Fibroblast of lung (primary cell): ENCODE results near the gene CTDP1. TPM values are rescaled to one million over a fixed set of nuclear protein-coding genes. Genes with fewer than 3 reads are reported as not detected.
A peak's percentile ranks its signal among the peaks of the same experiment; 100 is the strongest.

ENCODE experiments used
- DNase-seq, 2 donors: peaks; one replicate each; pipeline versions ENCODE4 v3.0.0 to v3.0.0-alpha.2; 2010; ENCODE audit warnings: low read depth in 2 of 2
- H2AFZ ChIP-seq: 2 replicates; pipeline ENCODE4 v1.5.1; 2012; ENCODE audit warnings: low read length, control low read depth, inconsistent platforms
- H3K27ac ChIP-seq: 2 replicates; pipeline ENCODE4 v1.5.1; 2011; ENCODE audit warnings: low read length, control low read depth; ENCODE audit not compliant: insufficient read depth
- H3K27me3 ChIP-seq: 2 replicates; pipeline ENCODE4 v1.5.1; 2011; ENCODE audit warnings: mild to moderate bottlenecking, low read length; ENCODE audit not compliant: control insufficient read depth, insufficient read depth
- H3K36me3 ChIP-seq: 2 replicates; pipeline ENCODE4 v1.5.1; 2011; ENCODE audit warnings: low read length; ENCODE audit not compliant: control insufficient read depth, insufficient read depth
- H3K4me1 ChIP-seq: 2 replicates; pipeline ENCODE4 v1.5.1; 2011; ENCODE audit warnings: low read length; ENCODE audit not compliant: control insufficient read depth, insufficient read depth; ENCODE audit errors: extremely low read depth
- H3K4me2 ChIP-seq: 2 replicates; pipeline ENCODE4 v1.5.1; 2011; ENCODE audit warnings: low read length, control low read depth; ENCODE audit not compliant: insufficient read depth; ENCODE audit errors: extremely low read depth
- H3K4me3 ChIP-seq, 4 experiments: fragments of 200-600 bp in 1 of 4; sonication (generic) in 1 of 4; replicated peaks in 1 of 4; 2 replicates each; pipeline ENCODE4 v1.5.1; 2011 to 2016; ENCODE audit warnings: low read length in 4 of 4, low read depth in 3 of 4, mild to moderate bottlenecking in 3 of 4, control low read depth in 2 of 4, inconsistent platforms in 1 of 4, mixed read lengths in 1 of 4; ENCODE audit not compliant: insufficient read depth in 1 of 4; ENCODE audit errors: control extremely low read depth in 1 of 4
- H3K79me2 ChIP-seq: 2 replicates; pipeline ENCODE4 v1.5.1; 2012; ENCODE audit warnings: mild to moderate bottlenecking, low read length, inconsistent platforms; ENCODE audit not compliant: control insufficient read depth, insufficient read depth
- H3K9ac ChIP-seq: 2 replicates; pipeline ENCODE4 v1.5.1; 2011; ENCODE audit warnings: mild to moderate bottlenecking, low read length, control low read depth; ENCODE audit not compliant: insufficient read depth
- H3K9me3 ChIP-seq: 2 replicates; pipeline ENCODE4 v1.5.1; 2012; ENCODE audit warnings: low read depth, low read length; ENCODE audit not compliant: control insufficient read depth, insufficient read depth
- H4K20me1 ChIP-seq: 2 replicates; pipeline ENCODE4 v1.5.1; 2011; ENCODE audit warnings: low read length; ENCODE audit not compliant: control insufficient read depth, insufficient read depth; ENCODE audit errors: extremely low read depth
- EZH2 ChIP-seq: IDR thresholded peaks from 2 replicates; pipeline ENCODE4 v1.5.1; 2012; ENCODE audit warnings: low read length, control low read depth, mild to moderate bottlenecking; ENCODE audit errors: missing control alignments
- polyA plus RNA-seq, 2 donors: library from polyadenylated mRNA; depleted of rRNA in 1 of 2; stranded (reverse) in 1 of 2; unstranded in 1 of 2; fragments of >200 nt; gene quantifications; 2 replicates each; pipeline ENCODE4 v1.2.1, GENCODE V29; 2011 to 2012; ENCODE audit warnings: missing spikeins in 1 of 2
- total RNA-seq: library from RNA; depleted of rRNA; stranded (reverse); fragments of >200 nt; gene quantifications from 2 replicates; pipeline ENCODE4 v1.2.1, GENCODE V29; 2014
- TF ChIP-seq, protein P1 (sequence below), 2 donors: IDR thresholded peaks in 1 of 2; conservative IDR thresholded peaks in 1 of 2; 1 replicate in 1 of 2; 2 replicates in 1 of 2; pipeline ENCODE4 v1.5.1; 2011 to 2012; ENCODE audit warnings: low read length in 2 of 2, control low read depth in 1 of 2, inconsistent platforms in 1 of 2, low read depth in 1 of 2, mild to moderate bottlenecking in 1 of 2

The CTDP1 gene
- total and polyA plus RNA-seq, 2 donors (not counting 1 experiment from before 2014, with no cell fraction given) = 6.4 to 24.8 TPM

DNA sequence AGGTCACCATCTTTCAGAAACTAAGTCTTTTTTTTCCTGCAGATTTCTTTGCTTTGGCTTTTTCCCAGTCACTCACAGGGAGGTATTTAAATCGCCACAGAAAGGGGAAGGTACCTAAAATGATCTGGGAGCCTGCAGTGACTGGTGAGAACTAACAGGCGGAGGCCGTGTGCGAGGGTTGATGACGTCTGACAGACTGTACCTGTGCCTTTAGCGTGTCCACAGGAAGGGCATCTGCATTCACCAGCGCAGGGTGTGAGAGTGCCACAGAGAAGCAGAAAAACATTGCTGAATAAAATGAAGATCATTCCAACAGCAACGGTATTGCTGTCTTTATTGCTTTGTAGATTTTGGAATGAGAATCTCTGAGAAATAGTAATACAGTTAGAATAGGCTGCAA lies 5.7 kb downstream of the CTDP1 start:
- Histone ChIP-seq H3K36me3 (peaks cover 4% of the 10 kb centered on the region), H3K27ac (no peak overlapping the region), H3K9ac (no peak overlapping the region), H3K9me3 (no peaks in the 10 kb centered on the region), H3K4me2 (no peak overlapping the region), H3K27me3 (no peaks in the 10 kb centered on the region), H2AFZ (no peak overlapping the region), H3K4me1 (peaks cover 6% of the 10 kb centered on the region), H3K4me3 (no peak overlapping the region), H4K20me1 (no peaks in the 10 kb centered on the region), H3K79me2 (peaks cover 69% of the 10 kb centered on the region)
- DNase-seq = no peak
- no peak for TF ChIP-seq EZH2
- TF ChIP-seq, protein P1, sequence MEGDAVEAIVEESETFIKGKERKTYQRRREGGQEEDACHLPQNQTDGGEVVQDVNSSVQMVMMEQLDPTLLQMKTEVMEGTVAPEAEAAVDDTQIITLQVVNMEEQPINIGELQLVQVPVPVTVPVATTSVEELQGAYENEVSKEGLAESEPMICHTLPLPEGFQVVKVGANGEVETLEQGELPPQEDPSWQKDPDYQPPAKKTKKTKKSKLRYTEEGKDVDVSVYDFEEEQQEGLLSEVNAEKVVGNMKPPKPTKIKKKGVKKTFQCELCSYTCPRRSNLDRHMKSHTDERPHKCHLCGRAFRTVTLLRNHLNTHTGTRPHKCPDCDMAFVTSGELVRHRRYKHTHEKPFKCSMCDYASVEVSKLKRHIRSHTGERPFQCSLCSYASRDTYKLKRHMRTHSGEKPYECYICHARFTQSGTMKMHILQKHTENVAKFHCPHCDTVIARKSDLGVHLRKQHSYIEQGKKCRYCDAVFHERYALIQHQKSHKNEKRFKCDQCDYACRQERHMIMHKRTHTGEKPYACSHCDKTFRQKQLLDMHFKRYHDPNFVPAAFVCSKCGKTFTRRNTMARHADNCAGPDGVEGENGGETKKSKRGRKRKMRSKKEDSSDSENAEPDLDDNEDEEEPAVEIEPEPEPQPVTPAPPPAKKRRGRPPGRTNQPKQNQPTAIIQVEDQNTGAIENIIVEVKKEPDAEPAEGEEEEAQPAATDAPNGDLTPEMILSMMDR (conservative IDR thresholded peaks at IDR 0.05 in 1 of 2, IDR thresholded peaks at IDR 0.05 in 1 of 2; ENCODE audit: low read depth in 1 of 2, low read length in 2 of 2) = no peak

DNA sequence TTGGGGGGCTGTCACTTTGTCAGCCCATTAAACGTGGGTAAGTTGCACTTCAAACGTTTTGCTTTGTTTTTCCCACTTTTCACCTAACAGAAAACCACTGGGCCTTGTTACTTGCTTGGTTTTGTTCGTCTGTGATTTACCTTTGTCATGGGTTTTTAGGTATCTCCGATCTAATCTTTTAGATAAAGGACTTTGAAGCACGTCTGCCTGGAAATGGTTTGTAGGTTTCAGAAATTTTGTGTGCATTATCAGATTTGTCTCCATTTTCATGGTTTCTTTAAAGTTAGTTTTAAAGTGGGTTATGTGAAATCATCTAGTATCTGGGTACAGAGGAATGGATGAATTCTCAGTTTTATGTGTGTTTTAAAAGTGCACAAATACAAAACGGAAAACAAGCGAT lies 6.4 kb downstream of the CTDP1 start:
- peaks cover 4% of the 10 kb centered on the region for H3K36me3 ChIP-seq
- H3K27ac ChIP-seq = no peak overlapping the region
- H3K4me1 ChIP-seq = peaks cover 3% of the 10 kb centered on the region
- no peaks in the 10 kb centered on the region for H3K27me3 ChIP-seq
- H3K4me2 ChIP-seq = no peak overlapping the region
- no peak overlapping the region for H2AFZ ChIP-seq
- no peak overlapping the region for H3K9ac ChIP-seq
- H3K9me3 ChIP-seq = no peaks in the 10 kb centered on the region
- no peak overlapping the region for H3K4me3 ChIP-seq
- H4K20me1 ChIP-seq = no peaks in the 10 kb centered on the region
- TF ChIP-seq, protein P1 (conservative IDR thresholded peaks at IDR 0.05 in 1 of 2, IDR thresholded peaks at IDR 0.05 in 1 of 2; ENCODE audit: low read depth in 1 of 2, low read length in 2 of 2) = no peak
- TF ChIP-seq EZH2 = no peak
- no peak for DNase-seq
- H3K79me2 ChIP-seq = peaks cover 68% of the 10 kb centered on the region

DNA sequence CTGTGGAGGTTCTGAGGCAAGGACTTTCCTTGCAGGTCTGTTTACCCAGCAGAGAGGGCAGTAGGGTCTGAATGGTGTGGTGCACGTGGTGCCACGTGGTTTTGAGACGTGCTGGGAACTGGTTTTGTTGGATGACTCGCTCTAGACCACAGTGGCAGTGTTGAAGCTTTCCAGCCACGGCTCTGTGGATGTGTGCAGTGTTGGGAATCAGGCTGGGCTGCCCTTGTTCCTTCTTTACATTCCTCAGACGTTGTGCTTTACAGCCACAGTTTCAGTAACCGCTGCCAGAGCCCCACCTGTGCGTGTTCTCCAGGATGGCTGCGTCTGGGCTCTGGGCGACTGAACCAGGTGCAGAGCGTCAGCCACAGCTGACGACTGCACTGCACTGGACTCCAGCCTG lies 8.2 kb downstream of the CTDP1 start:
- Histone ChIP-seq H3K79me2 (peaks cover 54% of the 10 kb centered on the region), H3K9me3 (no peaks in the 10 kb centered on the region), H3K4me3 (no peak overlapping the region), H2AFZ (no peak overlapping the region), H3K4me1 (no peaks in the 10 kb centered on the region), H3K27me3 (no peaks in the 10 kb centered on the region), H3K27ac (no peak overlapping the region), H3K36me3 (no peaks in the 10 kb centered on the region), H4K20me1 (no peaks in the 10 kb centered on the region), H3K9ac (no peak overlapping the region), H3K4me2 (no peak overlapping the region)
- peak; percentile 46 to 64 for DNase-seq
- TF ChIP-seq, protein P1 (conservative IDR thresholded peaks at IDR 0.05 in 1 of 2, IDR thresholded peaks at IDR 0.05 in 1 of 2; ENCODE audit: low read depth in 1 of 2, low read length in 2 of 2) = no peak
- no peak for TF ChIP-seq EZH2
